Measurements from ENCODE around the gene ASCC1.
A peak's percentile ranks its signal among the peaks of the same experiment; 100 is the strongest.

The ASCC1 gene

DNA sequence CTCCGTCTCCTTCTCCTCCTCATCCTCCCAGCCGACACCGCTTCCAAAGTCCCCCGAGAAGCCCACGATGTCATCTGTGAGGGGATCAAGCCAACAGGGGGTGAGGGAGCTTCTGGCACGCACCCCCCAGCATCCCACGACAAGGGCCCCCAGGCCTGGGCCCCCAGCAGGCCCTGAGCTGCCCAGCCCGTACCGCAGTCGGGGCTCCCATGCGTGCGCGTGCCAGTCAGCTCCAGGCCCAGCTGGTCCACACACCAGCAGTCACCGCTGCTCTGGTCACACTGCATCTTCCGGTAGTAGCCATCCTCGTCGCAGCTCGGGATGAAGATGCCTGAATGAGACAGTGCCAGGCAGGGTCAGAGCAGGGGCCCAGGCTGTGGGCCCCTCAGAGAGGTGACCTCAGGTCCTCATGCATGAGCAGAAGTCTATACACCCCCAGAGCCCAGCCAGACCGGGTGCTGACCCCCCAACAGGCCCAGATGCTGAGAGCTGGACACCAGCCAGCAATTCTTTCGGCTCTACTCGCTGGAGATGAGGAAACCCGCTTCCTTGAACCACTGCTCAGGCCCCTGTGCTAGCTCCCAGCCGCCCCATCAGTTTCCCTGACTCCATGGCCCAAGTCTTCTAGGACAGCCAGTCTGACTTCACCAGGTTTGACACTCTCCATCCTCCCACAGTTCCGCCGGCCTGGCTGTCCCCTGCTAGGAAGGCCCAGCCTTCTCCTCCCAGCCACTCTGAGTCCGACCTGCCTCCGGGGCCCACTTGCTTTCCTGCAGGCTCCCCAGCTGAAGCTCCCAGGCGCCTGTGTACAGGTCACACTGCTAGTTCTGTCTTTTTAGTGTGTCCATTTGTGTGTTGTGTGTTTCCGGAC, 153.0 kb downstream of the ASCC1 start:
- DNase-seq = no peak

GRCh38 chr10:72062382-72062781, 153.7 kb downstream of the ASCC1 start:
- no peak for DNase-seq

- DNase-seq = no peak
Observed at GRCh38 chr10:72061930-72062329, 154.1 kb downstream of the ASCC1 start.

- DNase-seq = no peak
Observed at GRCh38 chr10:72061491-72061890, 154.6 kb downstream of the ASCC1 start.

- no peak for DNase-seq
Observed at GRCh38 chr10:72059843-72060822, 155.9 kb downstream of the ASCC1 start.

DNA sequence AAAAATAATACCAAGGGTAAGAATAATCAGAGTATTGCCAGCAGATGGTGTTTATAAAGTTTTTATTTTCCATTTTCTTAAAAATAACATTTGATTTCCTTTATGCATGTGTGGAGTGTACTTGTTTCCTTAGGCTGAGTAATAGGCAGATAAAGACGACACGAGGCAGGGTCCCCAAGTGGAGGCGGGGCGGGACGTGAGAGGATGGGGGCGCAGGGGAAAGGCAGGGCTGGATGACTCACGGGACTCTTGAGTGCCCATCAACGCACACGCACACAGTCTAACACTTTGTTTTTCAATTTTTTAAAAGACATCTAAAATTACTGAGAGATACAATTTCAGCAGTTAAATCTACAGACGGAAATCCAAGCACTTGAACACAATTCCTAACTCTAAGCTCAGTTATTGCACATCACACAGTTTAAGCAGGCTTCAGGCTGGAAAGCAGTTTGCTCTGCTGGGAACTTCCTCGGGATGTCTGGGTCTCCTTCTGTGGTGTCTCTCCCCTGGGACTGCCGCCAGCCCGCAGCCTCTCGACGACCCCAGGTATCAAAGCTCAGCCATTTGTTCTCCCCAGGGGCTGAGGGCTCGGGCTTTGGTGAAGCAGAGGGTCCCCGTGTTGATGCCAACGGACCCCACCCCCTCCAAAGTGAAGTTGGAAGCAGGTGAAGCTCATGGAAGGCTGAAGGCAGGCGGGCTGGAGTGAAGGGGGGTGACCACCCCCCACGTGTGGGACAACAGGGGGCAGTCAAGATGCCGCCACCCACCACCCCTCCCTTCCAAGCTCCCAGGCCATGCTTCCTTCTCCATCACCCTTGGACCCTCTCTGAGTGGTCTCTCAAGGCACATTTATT, 156.9 kb downstream of the ASCC1 start:
- no peak for DNase-seq

DNA sequence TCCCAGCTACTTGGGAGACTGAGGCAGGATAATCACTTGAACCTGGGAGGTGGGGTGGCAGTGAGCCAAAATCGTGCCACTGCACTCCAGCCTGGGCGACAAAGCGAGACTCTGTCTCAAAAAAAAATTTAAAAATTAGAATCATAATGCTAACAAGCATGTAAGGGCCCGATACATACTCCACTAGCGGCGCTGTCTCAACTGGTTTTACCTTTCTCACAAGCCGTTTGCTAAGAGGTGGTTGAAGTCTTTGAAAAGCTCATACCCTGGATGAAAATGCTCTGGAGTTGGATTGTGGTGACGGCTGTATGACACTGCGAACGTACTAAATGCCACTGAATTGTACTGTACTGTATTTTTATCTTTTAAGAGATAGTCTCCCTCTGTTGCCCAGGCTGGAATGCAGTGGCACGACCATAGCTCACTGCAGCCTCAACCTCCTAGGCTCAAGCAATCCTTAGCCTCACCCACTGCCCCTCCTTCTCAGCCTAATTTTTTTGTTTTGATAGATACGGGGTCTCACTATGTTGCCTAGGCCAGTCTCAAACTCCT, 157.7 kb downstream of the ASCC1 start:
- DNase-seq = no peak

- no peak for DNase-seq
Observed at GRCh38 chr10:72056932-72057751, 158.9 kb downstream of the ASCC1 start.

GRCh38 chr10:72056113-72056512, 160.0 kb downstream of the ASCC1 start:
- DNase-seq = no peak

- no peak for DNase-seq
Observed at GRCh38 chr10:72053690-72054089, 162.4 kb downstream of the ASCC1 start.

- no peak for DNase-seq
Observed at GRCh38 chr10:72050873-72051272, 165.2 kb downstream of the ASCC1 start.

DNA sequence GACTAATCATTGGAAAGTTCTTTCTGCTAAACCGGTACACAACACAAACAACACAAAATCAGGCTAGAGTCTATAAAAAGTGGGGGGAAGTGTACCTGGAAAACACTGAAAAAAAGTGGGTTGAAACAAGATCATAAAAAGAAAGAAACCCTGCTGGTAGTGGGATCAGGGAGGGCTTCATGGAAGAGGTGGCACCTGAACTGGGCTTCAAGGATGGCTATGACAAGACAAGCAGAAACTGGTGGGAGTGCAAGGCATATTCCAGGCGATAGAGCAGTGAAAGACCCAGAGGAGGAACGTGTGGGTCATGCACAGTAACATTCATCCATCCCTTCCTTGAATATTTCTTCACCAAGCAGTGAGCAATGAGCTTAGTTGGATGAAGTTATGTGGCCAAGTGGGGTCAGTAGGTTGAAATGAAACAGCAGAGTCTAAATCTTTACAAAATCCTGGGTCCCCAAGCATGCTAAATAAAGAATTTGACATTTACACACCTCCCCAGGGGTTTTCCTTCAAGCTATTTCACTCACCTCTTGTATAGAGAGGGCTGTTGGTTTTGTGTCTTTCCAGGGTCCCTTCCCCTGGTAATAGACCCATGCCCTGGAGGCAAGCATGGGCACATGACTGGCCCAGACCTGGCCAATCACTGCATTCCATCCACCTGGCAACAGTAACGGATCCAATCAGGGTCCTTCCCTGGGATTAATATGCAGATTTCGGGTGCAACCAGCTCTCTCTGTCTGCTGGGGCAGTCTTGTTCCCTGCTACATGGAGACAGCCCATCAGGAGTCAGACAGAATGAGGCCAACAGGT, 165.9 kb downstream of the ASCC1 start:
- no peak for DNase-seq

GRCh38 chr10:72049472-72049871, 166.6 kb downstream of the ASCC1 start:
- no peak for DNase-seq

DNA sequence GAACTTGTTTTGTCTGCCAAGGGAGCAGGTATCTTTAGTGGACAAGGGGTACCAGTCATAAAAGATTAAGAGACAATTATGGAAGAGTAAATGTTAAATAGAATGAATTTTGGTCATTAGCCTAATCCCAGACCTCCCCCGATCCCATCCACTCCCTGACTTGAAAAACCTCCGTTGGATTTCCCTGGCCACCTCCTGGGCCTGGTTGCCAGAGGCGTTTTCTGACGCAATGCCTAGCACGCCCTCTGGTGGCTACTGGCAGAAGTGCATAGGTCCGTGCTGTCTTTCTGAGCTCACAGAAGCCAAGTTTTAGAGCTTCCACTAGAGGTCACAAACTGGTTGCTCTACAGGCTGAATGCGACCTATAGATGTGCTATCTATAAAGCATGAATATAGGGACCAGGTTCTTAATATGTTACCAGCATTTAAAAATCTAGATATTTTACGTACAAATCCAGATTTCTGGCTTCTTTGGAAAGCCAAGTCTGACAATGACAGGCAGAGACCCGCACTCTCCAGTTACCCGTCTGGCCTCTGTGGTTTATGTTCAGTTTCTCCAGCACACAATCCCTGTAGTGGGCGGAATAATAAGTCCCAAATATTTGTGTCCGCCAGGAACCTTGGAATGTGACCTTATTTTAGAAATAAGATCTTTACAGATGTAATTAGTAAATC, 167.5 kb downstream of the ASCC1 start:
- DNase-seq = peak; percentile 74 to 91 (median 83)

All from activated CD4-positive, CD25-positive, alpha-beta regulatory T cell (primary cell).